Measurements from ENCODE around the gene CWC22.

GRCh38 chr2:179954026-179954425, 53.1 kb downstream of the CWC22 start:
- TF ChIP-seq CTCF (IDR thresholded peaks at IDR 0.05) (no peak), POLR2A (IDR thresholded peaks at IDR 0.05) (no peak)

Measured in prostate gland (tissue), 2 donors.